Measurements from ENCODE around the gene EIF5B. TPM values are rescaled to one million over a fixed set of nuclear protein-coding genes. Genes with fewer than 3 reads are reported as not detected.

EIF5B gene
- total RNA-seq, 4 donors from 2014 or later: 23.6 to 40.4 (median 30.7) TPM

GRCh38 chr2:99404797-99405669 lies 67.8 kb downstream of the EIF5B start:
- peaks cover 0 to 87% (median 0%) of the 10 kb centered on the region in 3 donors for H3K36me3 ChIP-seq
- no peaks in the 10 kb centered on the region for H3K27me3 ChIP-seq
- no peak overlapping the region for H3K4me3 ChIP-seq
- H3K27ac ChIP-seq: no peak overlapping the region
- no peaks in the 10 kb centered on the region for H3K4me1 ChIP-seq
- no peak for TF ChIP-seq POLR2A (IDR thresholded peaks at IDR 0.05)
- TF ChIP-seq CTCF (IDR thresholded peaks at IDR 0.05): no peak
- H3K9me3 ChIP-seq: no peaks in the 10 kb centered on the region
- DNase-seq: no peak

- no peaks in the 10 kb centered on the region for H3K4me1 ChIP-seq
- H3K27me3 ChIP-seq: no peaks in the 10 kb centered on the region
- peaks cover 0 to 86% (median 0%) of the 10 kb centered on the region in 3 donors for H3K36me3 ChIP-seq
- no peak overlapping the region for H3K27ac ChIP-seq
- TF ChIP-seq CTCF (IDR thresholded peaks at IDR 0.05): no peak
- TF ChIP-seq POLR2A (IDR thresholded peaks at IDR 0.05): no peak
- no peak overlapping the region for H3K4me3 ChIP-seq
- no peak for DNase-seq
- no peaks in the 10 kb centered on the region for H3K9me3 ChIP-seq
Measured at GRCh38 chr2:99406137-99406536, 68.9 kb downstream of the EIF5B start.

- Histone ChIP-seq H3K27me3 (no peaks in the 10 kb centered on the region), H3K4me3 (no peak overlapping the region), H3K4me1 (no peaks in the 10 kb centered on the region), H3K9me3 (no peaks in the 10 kb centered on the region), H3K27ac (no peak overlapping the region), H3K36me3 (peaks cover 0 to 76% (median 0%) of the 10 kb centered on the region in 3 donors)
- no peak for TF ChIP-seq CTCF (IDR thresholded peaks at IDR 0.05)
- no peak for TF ChIP-seq POLR2A (IDR thresholded peaks at IDR 0.05)
- DNase-seq: no peak
Measured at GRCh38 chr2:99410276-99410675, 73.1 kb downstream of the EIF5B start.

GRCh38 chr2:99414566-99414965 lies 77.4 kb downstream of the EIF5B start:
- H3K36me3 ChIP-seq: peaks cover 0 to 74% (median 0%) of the 10 kb centered on the region in 3 donors
- H3K27ac ChIP-seq: no peak overlapping the region
- no peak for TF ChIP-seq POLR2A (IDR thresholded peaks at IDR 0.05)
- TF ChIP-seq CTCF (IDR thresholded peaks at IDR 0.05): no peak
- no peaks in the 10 kb centered on the region for H3K27me3 ChIP-seq
- no peak for DNase-seq
- H3K4me3 ChIP-seq: no peak overlapping the region
- no peaks in the 10 kb centered on the region for H3K4me1 ChIP-seq
- H3K9me3 ChIP-seq: no peaks in the 10 kb centered on the region

GRCh38 chr2:99417396-99417795 lies 80.2 kb downstream of the EIF5B start:
- Histone ChIP-seq H3K27me3 (no peaks in the 10 kb centered on the region), H3K9me3 (no peaks in the 10 kb centered on the region), H3K4me1 (no peaks in the 10 kb centered on the region), H3K36me3 (peaks cover 0 to 72% (median 0%) of the 10 kb centered on the region in 3 donors), H3K27ac (no peak overlapping the region), H3K4me3 (no peak overlapping the region)
- TF ChIP-seq CTCF (IDR thresholded peaks at IDR 0.05): no peak
- TF ChIP-seq POLR2A (IDR thresholded peaks at IDR 0.05): no peak
- DNase-seq: no peak
